Neuronal stem cell (in vitro differentiated cells): Measurements from ENCODE around the gene HBP1.

Source experiments
- DNase-seq: peaks from one replicate; pipeline ENCODE4 v3.0.0-alpha.2; 2013; ENCODE audit warnings: low spot score
- H2AFZ ChIP-seq: one replicate; pipeline ENCODE4 v1.6.1; 2013; ENCODE audit warnings: mild to moderate bottlenecking, low read length, inconsistent platforms
- H2AK5ac ChIP-seq: 2 replicates; pipeline ENCODE4 v1.6.1; 2013; ENCODE audit warnings: low read depth, mild to moderate bottlenecking, inconsistent platforms, low read length, moderate library complexity, mixed read lengths
- H2BK120ac ChIP-seq: 2 replicates; pipeline ENCODE4 v1.6.1; 2013; ENCODE audit warnings: low read depth, mild to moderate bottlenecking, inconsistent platforms, low read length, moderate library complexity, mixed read lengths
- H2BK12ac ChIP-seq: one replicate; pipeline ENCODE4 v1.6.1; 2013; ENCODE audit warnings: low read length, inconsistent platforms
- H2BK15ac ChIP-seq: 2 replicates; pipeline ENCODE4 v1.6.1; 2013; ENCODE audit warnings: mild to moderate bottlenecking, low read length, inconsistent platforms, mixed read lengths
- H2BK5ac ChIP-seq: one replicate; pipeline ENCODE4 v1.6.1; 2013; ENCODE audit warnings: inconsistent platforms, mild to moderate bottlenecking, low read length, moderate library complexity
- H3K14ac ChIP-seq: one replicate; pipeline ENCODE4 v1.6.1; 2013; ENCODE audit warnings: low read length, inconsistent platforms
- H3K18ac ChIP-seq: 2 replicates; pipeline ENCODE4 v1.6.1; 2013; ENCODE audit warnings: low read length, inconsistent platforms
- H3K23ac ChIP-seq: 2 replicates; pipeline ENCODE4 v1.6.1; 2013; ENCODE audit warnings: low read depth, mild to moderate bottlenecking, mixed read lengths, low read length, inconsistent platforms; ENCODE audit not compliant: poor library complexity
- H3K27ac ChIP-seq: replicated peaks from 3 replicates; pipeline ENCODE4 v1.5.1; 2013; ENCODE audit warnings: low read length, inconsistent platforms
- H3K27me3 ChIP-seq, 3 experiments: 2 replicates each; pipeline ENCODE4 v1.6.1; 2013; ENCODE audit warnings: low read length in 3 of 3, mild to moderate bottlenecking in 2 of 3, inconsistent platforms in 1 of 3, low read depth in 1 of 3, mixed read lengths in 1 of 3, moderate library complexity in 1 of 3; ENCODE audit not compliant: control insufficient read depth in 3 of 3, insufficient read depth in 3 of 3
- H3K36me3 ChIP-seq, 2 donors: replicated peaks in 1 of 2; 2 replicates each; pipeline ENCODE4 v1.6.1; 2013; ENCODE audit warnings: low read length in 2 of 2; ENCODE audit not compliant: control insufficient read depth in 2 of 2, insufficient read depth in 2 of 2
- H3K4ac ChIP-seq: 2 replicates; pipeline ENCODE4 v1.6.1; 2013; ENCODE audit warnings: inconsistent platforms, mild to moderate bottlenecking, low read length, moderate library complexity
- H3K4me1 ChIP-seq, 2 donors: 1 replicate in 1 of 2; 2 replicates in 1 of 2; pipeline ENCODE4 v1.6.1; 2013; ENCODE audit warnings: low read length in 2 of 2, low read depth in 1 of 2; ENCODE audit not compliant: control insufficient read depth in 2 of 2, insufficient read depth in 1 of 2
- H3K4me2 ChIP-seq: one replicate; pipeline ENCODE4 v1.6.1; 2013; ENCODE audit warnings: mild to moderate bottlenecking, low read length, inconsistent platforms; ENCODE audit not compliant: insufficient read depth, poor library complexity, severe bottlenecking
- H3K4me3 ChIP-seq, 2 donors: 2 replicates each; pipeline ENCODE4 v1.5.1; 2013; ENCODE audit warnings: low read length in 2 of 2, mild to moderate bottlenecking in 2 of 2, inconsistent platforms in 1 of 2, moderate library complexity in 1 of 2
- H3K79me1 ChIP-seq: one replicate; pipeline ENCODE4 v1.6.1; 2013; ENCODE audit warnings: low read depth, mild to moderate bottlenecking, inconsistent platforms, low read length, moderate library complexity
- H3K9ac ChIP-seq: one replicate; pipeline ENCODE4 v1.6.1; 2013; ENCODE audit warnings: mild to moderate bottlenecking, low read depth, low read length, inconsistent platforms; ENCODE audit not compliant: poor library complexity
- H3K9me3 ChIP-seq, 2 donors: replicated peaks in 1 of 2; 2 replicates each; pipeline versions ENCODE3 to v1.6.1; 2013; ENCODE audit warnings: low read length in 2 of 2, mild to moderate bottlenecking in 2 of 2, inconsistent platforms in 1 of 2, low read depth in 1 of 2, mixed read lengths in 1 of 2, moderate library complexity in 1 of 2; ENCODE audit not compliant: control insufficient read depth in 2 of 2, insufficient read depth in 1 of 2
- H4K8ac ChIP-seq: one replicate; pipeline ENCODE4 v1.6.1; 2013; ENCODE audit warnings: low read depth, mild to moderate bottlenecking, inconsistent platforms, low read length, moderate library complexity
- H4K91ac ChIP-seq: one replicate; pipeline ENCODE4 v1.6.1; 2013; ENCODE audit warnings: low read length, low read depth, mild to moderate bottlenecking, inconsistent platforms; ENCODE audit not compliant: poor library complexity
- WGBS, 2 donors: extraction: QIAGEN DNeasy Blood & Tissue Kit; methylation state at CpG; one replicate each; pipeline ENCODE4 v1.1.7; 2013; ENCODE audit warnings: missing lambda C conversion rate in 2 of 2, mixed read lengths in 1 of 2; ENCODE audit not compliant: insufficient read length in 2 of 2, insufficient replicate concordance in 1 of 2; ENCODE audit errors: extremely low coverage in 2 of 2; 5-methylcytosine and 5-hydroxymethylcytosine counted together

HBP1 gene

DNA sequence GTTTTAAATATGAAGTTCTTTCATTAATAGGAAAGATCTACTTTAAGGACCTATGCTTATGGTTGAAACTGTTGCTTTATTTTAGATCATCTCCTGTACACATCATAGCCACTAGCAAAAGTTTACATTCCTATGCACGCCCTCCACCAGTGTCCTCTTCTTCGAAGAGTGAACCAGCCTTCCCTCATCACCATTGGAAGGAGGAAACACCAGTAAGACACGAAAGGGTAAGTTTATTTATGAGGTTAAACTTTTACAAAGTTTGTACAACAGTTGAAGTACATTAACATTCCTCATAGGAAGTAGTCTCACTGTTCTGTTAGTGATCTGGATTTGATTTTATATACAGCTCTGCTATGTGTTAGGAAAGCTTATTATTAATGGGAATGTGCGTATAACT, 16.9 kb downstream of the HBP1 start:
- Histone ChIP-seq H3K79me1 (no peaks in the 10 kb centered on the region), H3K23ac (no peak overlapping the region), H3K18ac (no peak overlapping the region), H3K14ac (no peak overlapping the region), H2BK120ac (no peak overlapping the region), H4K91ac (no peak overlapping the region), H2AK5ac (no peak overlapping the region), H3K4me1 (no peaks in the 10 kb centered on the region), H3K36me3 (peaks cover 7 to 96% of the 10 kb centered on the region in 2 donors), H3K9me3 (no peaks in the 10 kb centered on the region), H3K4ac (no peak overlapping the region), H3K27me3 (no peaks in the 10 kb centered on the region), H2AFZ (no peak overlapping the region), H2BK12ac (no peak overlapping the region), H3K9ac (no peak overlapping the region), H3K27ac (no peak overlapping the region), H3K4me3 (no peak overlapping the region), H4K8ac (no peak overlapping the region), H2BK15ac (no peak overlapping the region), H3K4me2 (no peak overlapping the region), H2BK5ac (no peak overlapping the region)
- no CpG with 5 or more reads among the region's 4 CpGs for WGBS, 2 donors
- no peak for DNase-seq

DNA sequence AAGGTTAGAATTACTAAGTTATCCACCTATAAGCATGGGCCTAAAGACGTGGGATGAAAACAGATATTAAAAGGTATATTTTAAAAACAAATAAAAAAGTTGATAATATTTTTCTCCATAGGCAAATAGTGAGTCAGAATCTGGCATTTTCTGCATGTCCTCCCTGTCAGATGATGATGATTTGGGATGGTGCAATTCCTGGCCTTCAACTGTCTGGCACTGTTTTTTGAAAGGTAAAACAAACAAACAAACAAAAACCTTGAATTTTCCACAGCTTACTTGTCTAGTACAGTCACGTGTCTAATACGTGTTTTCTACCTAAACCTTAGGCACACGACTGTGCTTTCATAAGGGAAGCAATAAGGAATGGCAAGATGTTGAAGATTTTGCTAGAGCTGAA, 17.4 kb downstream of the HBP1 start:
- H2BK5ac ChIP-seq = no peak overlapping the region
- H4K91ac ChIP-seq = no peak overlapping the region
- no peak for DNase-seq
- H3K9me3 ChIP-seq = no peaks in the 10 kb centered on the region
- no peak overlapping the region for H2BK12ac ChIP-seq
- no peak overlapping the region for H2AK5ac ChIP-seq
- no peak overlapping the region for H2BK15ac ChIP-seq
- H2BK120ac ChIP-seq = no peak overlapping the region
- WGBS, 2 donors = no CpG with 5 or more reads among the region's 4 CpGs
- no peak overlapping the region for H3K4me2 ChIP-seq
- no peak overlapping the region for H3K14ac ChIP-seq
- H3K4me3 ChIP-seq = no peak overlapping the region
- no peaks in the 10 kb centered on the region for H3K79me1 ChIP-seq
- H3K27ac ChIP-seq = no peak overlapping the region
- no peak overlapping the region for H3K18ac ChIP-seq
- no peaks in the 10 kb centered on the region for H3K27me3 ChIP-seq
- H2AFZ ChIP-seq = no peak overlapping the region
- H3K4me1 ChIP-seq = no peaks in the 10 kb centered on the region
- no peak overlapping the region for H3K23ac ChIP-seq
- no peak overlapping the region for H4K8ac ChIP-seq
- H3K36me3 ChIP-seq = peaks cover 7 to 96% of the 10 kb centered on the region in 2 donors
- H3K9ac ChIP-seq = no peak overlapping the region
- no peak overlapping the region for H3K4ac ChIP-seq

DNA sequence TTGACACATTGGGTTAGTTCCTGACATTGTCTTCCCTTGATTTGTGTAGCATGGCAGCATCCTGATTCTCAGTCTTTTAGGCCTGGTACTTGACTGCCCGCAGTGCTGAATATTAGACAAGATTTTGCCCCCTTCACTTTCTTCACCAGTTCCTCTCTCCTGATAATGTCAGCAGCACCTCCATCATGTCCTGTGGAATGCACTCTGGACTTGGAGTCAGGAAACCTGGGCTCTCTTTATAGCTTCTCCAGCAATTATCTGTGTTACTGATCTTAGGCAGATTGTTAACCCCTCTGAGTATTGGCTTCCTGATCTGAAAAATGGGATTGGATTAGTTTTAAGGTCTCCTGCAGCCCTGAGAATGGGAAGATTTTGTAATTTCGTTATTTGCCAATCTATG, 19.0 kb downstream of the HBP1 start:
- WGBS, 2 donors = no CpG with 5 or more reads among the region's 2 CpGs
- Histone ChIP-seq H3K9ac (no peak overlapping the region), H4K8ac (no peak overlapping the region), H3K14ac (no peak overlapping the region), H3K4me2 (no peak overlapping the region), H3K79me1 (no peaks in the 10 kb centered on the region), H3K4me1 (no peaks in the 10 kb centered on the region), H4K91ac (no peak overlapping the region), H3K27me3 (no peaks in the 10 kb centered on the region), H3K36me3 (peaks cover 5 to 96% of the 10 kb centered on the region in 2 donors), H3K27ac (no peak overlapping the region), H3K9me3 (no peaks in the 10 kb centered on the region), H3K18ac (no peak overlapping the region), H3K4ac (no peak overlapping the region), H2BK5ac (no peak overlapping the region), H3K4me3 (no peak overlapping the region), H2BK15ac (no peak overlapping the region), H2BK120ac (no peak overlapping the region), H2AFZ (no peak overlapping the region), H2BK12ac (no peak overlapping the region), H3K23ac (no peak overlapping the region), H2AK5ac (no peak overlapping the region)
- DNase-seq = no peak

DNA sequence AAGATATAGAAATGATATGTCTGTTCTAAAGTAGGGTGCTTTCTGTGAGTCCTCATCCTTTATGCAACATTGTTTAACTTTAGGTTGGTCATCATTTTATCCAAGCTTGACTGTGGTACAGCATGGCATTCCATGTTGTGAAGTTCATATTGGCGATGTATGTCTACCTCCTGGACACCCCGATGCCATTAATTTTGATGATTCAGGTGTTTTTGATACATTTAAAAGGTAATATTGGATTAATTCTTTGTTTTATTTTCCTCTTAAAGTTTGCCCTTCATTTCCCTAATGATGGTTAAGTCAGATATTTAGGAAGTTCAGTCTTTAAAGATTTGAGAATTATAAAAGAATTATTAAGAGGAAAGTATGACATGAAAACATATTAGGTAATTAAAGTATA, 21.3 kb downstream of the HBP1 start:
- Histone ChIP-seq H4K8ac (no peak overlapping the region), H3K4ac (no peak overlapping the region), H3K27ac (no peak overlapping the region), H2AFZ (no peak overlapping the region), H3K23ac (no peak overlapping the region), H2BK15ac (no peak overlapping the region), H3K4me2 (no peak overlapping the region), H3K4me1 (no peaks in the 10 kb centered on the region), H3K18ac (no peak overlapping the region), H3K27me3 (no peaks in the 10 kb centered on the region), H3K14ac (no peak overlapping the region), H3K9ac (no peak overlapping the region), H3K79me1 (no peaks in the 10 kb centered on the region), H2BK120ac (no peak overlapping the region), H3K36me3 (peaks cover 5 to 95% of the 10 kb centered on the region in 2 donors), H3K9me3 (no peaks in the 10 kb centered on the region), H3K4me3 (no peak overlapping the region), H2BK5ac (no peak overlapping the region), H2BK12ac (no peak overlapping the region), H2AK5ac (no peak overlapping the region), H4K91ac (no peak overlapping the region)
- WGBS, 2 donors = no CpG with 5 or more reads among the region's 2 CpGs
- no peak for DNase-seq
